ENCODE measurements around the gene SIGLEC8. TPM values are rescaled to one million over a fixed set of nuclear protein-coding genes. Genes with fewer than 3 reads are reported as not detected.

The SIGLEC8 gene
- total and polyA plus RNA-seq, 2 of the 4 experiments (the other 2 are of a cell fraction): not detected

DNA sequence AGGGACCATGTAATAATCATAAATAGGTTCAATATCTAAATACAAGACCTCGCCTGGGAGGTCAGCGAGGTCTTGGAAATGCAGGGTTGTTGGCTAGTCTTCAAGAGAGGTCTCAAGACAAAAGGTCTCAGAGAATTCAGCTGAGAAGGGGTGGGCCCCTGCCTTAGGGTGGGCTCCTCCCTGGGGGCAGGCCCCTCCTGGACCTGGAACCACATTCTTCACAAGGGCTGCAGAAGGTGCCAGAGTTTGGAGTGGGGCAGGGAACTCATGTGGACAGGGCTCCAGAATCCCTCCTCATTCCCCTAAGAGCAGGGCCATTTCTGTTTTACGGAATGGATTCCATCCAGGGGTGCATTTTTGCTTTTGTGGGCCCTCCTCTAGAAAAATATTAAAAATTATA lies 30.2 kb upstream of the SIGLEC8 start:
- Histone ChIP-seq H4K8ac (ENCODE audit: low read depth in 2 of 2, low read length in 2 of 2) (no peak overlapping the region), H3K18ac (ENCODE audit: low read depth, low read length) (no peak overlapping the region), H4K91ac (ENCODE audit: insufficient read depth, low read depth, low read length) (no peak overlapping the region), H3K56ac (ENCODE audit: extremely low read depth, insufficient read depth, low read length) (no peak overlapping the region), H3K36me3 (ENCODE audit: control insufficient read depth, insufficient read depth, low read length) (no peaks in the 10 kb centered on the region), H2BK120ac (ENCODE audit: low read depth, low read length) (no peak overlapping the region), H2BK20ac (ENCODE audit: low read depth, low read length) (no peak overlapping the region), H2AK5ac (ENCODE audit: low read depth, low read length) (no peak overlapping the region), H3K4me1 (ENCODE audit: control insufficient read depth, insufficient read depth, low read length) (no peaks in the 10 kb centered on the region), H3K9me3 (ENCODE audit: control insufficient read depth, insufficient read depth, low read length) (peaks cover 11% of the 10 kb centered on the region), H4K20me1 (ENCODE audit: insufficient read depth, low read length) (no peaks in the 10 kb centered on the region), H3K14ac (replicated peaks; ENCODE audit: low read depth, low read length) (no peak overlapping the region), H3K9ac (ENCODE audit: low read depth, low read length) (no peak overlapping the region), H3K4me2 (ENCODE audit: low read depth, low read length) (no peak overlapping the region), H3K9me1 (ENCODE audit: insufficient read depth, low read length) (no peaks in the 10 kb centered on the region), H3K4me3 (ENCODE audit: insufficient read depth, low read depth, low read length) (no peak overlapping the region), H4K5ac (ENCODE audit: low read depth, low read length) (no peak overlapping the region), H2BK5ac (ENCODE audit: low read depth, low read length, poor library complexity, severe bottlenecking) (no peak overlapping the region), H2AFZ (replicated peaks; ENCODE audit: low read length, poor library complexity) (no peak overlapping the region), H2AK9ac (replicated peaks; ENCODE audit: low read depth, low read length, poor library complexity) (no peak overlapping the region), H3K27ac (ENCODE audit: insufficient read depth, low read length) (no peak overlapping the region), H3K23ac (ENCODE audit: low read depth, low read length) (no peak overlapping the region), H3K27me3 (ENCODE audit: control insufficient read depth, insufficient read depth, low read length) (no peaks in the 10 kb centered on the region), H3K79me1 (ENCODE audit: low read depth in 1 of 2, low read length in 2 of 2) (no peaks in the 10 kb centered on the region), H2BK15ac (ENCODE audit: low read depth, low read length) (no peak overlapping the region), H3K4ac (ENCODE audit: low read depth, low read length) (no peak overlapping the region)
- no TSS peak for BruUV-seq (replicated peaks)
- intact Hi-C loops (cut with micrococcal nuclease) (no loop called here), in situ Hi-C loops (cut with MboI; ENCODE audit: low sequenced_read_pairs) (no loop called here), dilution Hi-C loops (cut with HindIII; ENCODE audit: low sequenced_read_pairs, unreplicated experiment) (no loop called here)
- ATAC-seq (ENCODE audit: low read depth) (no peak), DNase-seq (no peak)
- ChIA-PET CTCF (no interaction called here), POLR2A (ENCODE audit: unreplicated experiment) (no interaction called here)
- TF ChIP-seq, protein P1, sequence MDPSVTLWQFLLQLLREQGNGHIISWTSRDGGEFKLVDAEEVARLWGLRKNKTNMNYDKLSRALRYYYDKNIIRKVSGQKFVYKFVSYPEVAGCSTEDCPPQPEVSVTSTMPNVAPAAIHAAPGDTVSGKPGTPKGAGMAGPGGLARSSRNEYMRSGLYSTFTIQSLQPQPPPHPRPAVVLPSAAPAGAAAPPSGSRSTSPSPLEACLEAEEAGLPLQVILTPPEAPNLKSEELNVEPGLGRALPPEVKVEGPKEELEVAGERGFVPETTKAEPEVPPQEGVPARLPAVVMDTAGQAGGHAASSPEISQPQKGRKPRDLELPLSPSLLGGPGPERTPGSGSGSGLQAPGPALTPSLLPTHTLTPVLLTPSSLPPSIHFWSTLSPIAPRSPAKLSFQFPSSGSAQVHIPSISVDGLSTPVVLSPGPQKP (IDR thresholded peaks at IDR 0.05; ENCODE audit: borderline replicate concordance, low read depth, low read length): no peak
- TF ChIP-seq NFE2L2 (IDR thresholded peaks at IDR 0.05; ENCODE audit: low read depth, low read length) (no peak), BHLHE40 (IDR thresholded peaks at IDR 0.05; ENCODE audit: low read depth, low read length) (no peak), SMC3 (IDR thresholded peaks at IDR 0.05; ENCODE audit: low read depth, low read length) (no peak), POLR2A (IDR thresholded peaks at IDR 0.05; ENCODE audit: low read depth, low read length) (no peak), RAD21 (IDR thresholded peaks at IDR 0.05; ENCODE audit: low read length) (no peak), MAFK (IDR thresholded peaks at IDR 0.05; ENCODE audit: low read depth, low read length) (no peak), CEBPB (IDR thresholded peaks at IDR 0.05; ENCODE audit: low read depth, low read length) (no peak), MAZ (IDR thresholded peaks at IDR 0.05; ENCODE audit: borderline replicate concordance, low read depth, low read length) (no peak), FOS (IDR thresholded peaks at IDR 0.05; ENCODE audit: low read depth, low read length) (no peak), MXI1 (IDR thresholded peaks at IDR 0.05; ENCODE audit: borderline replicate concordance, low read depth, low read length) (no peak), RFX5 (IDR thresholded peaks at IDR 0.05; ENCODE audit: low read depth, low read length) (no peak), RCOR1 (IDR thresholded peaks at IDR 0.05; ENCODE audit: insufficient replicate concordance, low read length) (no peak)
- TF ChIP-seq, protein P2, sequence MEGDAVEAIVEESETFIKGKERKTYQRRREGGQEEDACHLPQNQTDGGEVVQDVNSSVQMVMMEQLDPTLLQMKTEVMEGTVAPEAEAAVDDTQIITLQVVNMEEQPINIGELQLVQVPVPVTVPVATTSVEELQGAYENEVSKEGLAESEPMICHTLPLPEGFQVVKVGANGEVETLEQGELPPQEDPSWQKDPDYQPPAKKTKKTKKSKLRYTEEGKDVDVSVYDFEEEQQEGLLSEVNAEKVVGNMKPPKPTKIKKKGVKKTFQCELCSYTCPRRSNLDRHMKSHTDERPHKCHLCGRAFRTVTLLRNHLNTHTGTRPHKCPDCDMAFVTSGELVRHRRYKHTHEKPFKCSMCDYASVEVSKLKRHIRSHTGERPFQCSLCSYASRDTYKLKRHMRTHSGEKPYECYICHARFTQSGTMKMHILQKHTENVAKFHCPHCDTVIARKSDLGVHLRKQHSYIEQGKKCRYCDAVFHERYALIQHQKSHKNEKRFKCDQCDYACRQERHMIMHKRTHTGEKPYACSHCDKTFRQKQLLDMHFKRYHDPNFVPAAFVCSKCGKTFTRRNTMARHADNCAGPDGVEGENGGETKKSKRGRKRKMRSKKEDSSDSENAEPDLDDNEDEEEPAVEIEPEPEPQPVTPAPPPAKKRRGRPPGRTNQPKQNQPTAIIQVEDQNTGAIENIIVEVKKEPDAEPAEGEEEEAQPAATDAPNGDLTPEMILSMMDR (conservative IDR thresholded peaks at IDR 0.05; ENCODE audit: low read depth, low read length): no peak
- TF ChIP-seq, protein P3, sequence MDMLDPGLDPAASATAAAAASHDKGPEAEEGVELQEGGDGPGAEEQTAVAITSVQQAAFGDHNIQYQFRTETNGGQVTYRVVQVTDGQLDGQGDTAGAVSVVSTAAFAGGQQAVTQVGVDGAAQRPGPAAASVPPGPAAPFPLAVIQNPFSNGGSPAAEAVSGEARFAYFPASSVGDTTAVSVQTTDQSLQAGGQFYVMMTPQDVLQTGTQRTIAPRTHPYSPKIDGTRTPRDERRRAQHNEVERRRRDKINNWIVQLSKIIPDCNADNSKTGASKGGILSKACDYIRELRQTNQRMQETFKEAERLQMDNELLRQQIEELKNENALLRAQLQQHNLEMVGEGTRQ (IDR thresholded peaks at IDR 0.05; ENCODE audit: low read depth, low read length): no peak
- no CpG with 5 or more reads among the region's 3 CpGs for WGBS, 2 experiments (ENCODE audit: extremely low coverage in 2 of 2, insufficient read length in 1 of 2)

Data from IMR-90 (cell line).